ENCODE data around the gene JAG1.

Gene JAG1

GRCh38 chr20:10707068-10707467, 33.3 kb upstream of the JAG1 start:
- H4K20me1 ChIP-seq (ENCODE audit: control insufficient read depth, insufficient read depth, low read depth, low read length): no peaks in the 10 kb centered on the region

GRCh38 chr20:10706460-10706811, 32.6 kb upstream of the JAG1 start:
- Histone ChIP-seq H3K4me3 (ENCODE audit: low read length) (no peak overlapping the region), H3K4me2 (ENCODE audit: low read length) (no peak overlapping the region), H3K79me2 (ENCODE audit: control insufficient read depth, low read length) (no peaks in the 10 kb centered on the region), H3K9me2 (replicated peaks; ENCODE audit: control insufficient read depth, low read length) (no peaks in the 10 kb centered on the region), H3K27ac (ENCODE audit: low read depth, low read length) (no peak overlapping the region), H3K4me1 (ENCODE audit: control insufficient read depth, low read length) (no peaks in the 10 kb centered on the region), H3F3A (ENCODE audit: control insufficient read depth, insufficient read depth) (no peaks in the 10 kb centered on the region), H4K20me1 (ENCODE audit: control insufficient read depth, insufficient read depth, low read depth, low read length) (no peaks in the 10 kb centered on the region), H3K36me3 (ENCODE audit: control insufficient read depth, low read length) (no peaks in the 10 kb centered on the region), H3K9me3 (ENCODE audit: control insufficient read depth, insufficient read depth, low read length) (no peaks in the 10 kb centered on the region), H3K27me3 (ENCODE audit: control insufficient read depth, low read length) (no peaks in the 10 kb centered on the region)
- no peak for TF ChIP-seq EZH2phosphoT487 (IDR thresholded peaks at IDR 0.05; ENCODE audit: borderline replicate concordance, low read length)

More at GRCh38 chr20:10707068-10707467, 33.3 kb upstream of the JAG1 start:
- Histone ChIP-seq H3K27ac (ENCODE audit: low read depth, low read length) (no peak overlapping the region), H3K79me2 (ENCODE audit: control insufficient read depth, low read length) (no peaks in the 10 kb centered on the region), H3K9me2 (replicated peaks; ENCODE audit: control insufficient read depth, low read length) (no peaks in the 10 kb centered on the region), H3K4me3 (ENCODE audit: low read length) (no peak overlapping the region), H3K27me3 (ENCODE audit: control insufficient read depth, low read length) (no peaks in the 10 kb centered on the region), H3K4me2 (ENCODE audit: low read length) (no peak overlapping the region), H3K36me3 (ENCODE audit: control insufficient read depth, low read length) (no peaks in the 10 kb centered on the region), H3F3A (ENCODE audit: control insufficient read depth, insufficient read depth) (no peaks in the 10 kb centered on the region), H3K9me3 (ENCODE audit: control insufficient read depth, insufficient read depth, low read length) (no peaks in the 10 kb centered on the region), H3K4me1 (ENCODE audit: control insufficient read depth, low read length) (no peaks in the 10 kb centered on the region)
- TF ChIP-seq CTCF (IDR thresholded peaks at IDR 0.05; ENCODE audit: low read depth, low read length, poor library complexity, severe bottlenecking) (no peak), EZH2phosphoT487 (IDR thresholded peaks at IDR 0.05; ENCODE audit: borderline replicate concordance, low read length) (no peak)

- Histone ChIP-seq H3K27me3 (ENCODE audit: control insufficient read depth, low read length) (no peaks in the 10 kb centered on the region), H3K36me3 (ENCODE audit: control insufficient read depth, low read length) (no peaks in the 10 kb centered on the region), H3K4me1 (ENCODE audit: control insufficient read depth, low read length) (no peaks in the 10 kb centered on the region), H3K79me2 (ENCODE audit: control insufficient read depth, low read length) (no peaks in the 10 kb centered on the region), H3K4me3 (ENCODE audit: low read length) (no peak overlapping the region), H4K20me1 (ENCODE audit: control insufficient read depth, insufficient read depth, low read depth, low read length) (no peaks in the 10 kb centered on the region), H3K9me2 (replicated peaks; ENCODE audit: control insufficient read depth, low read length) (no peaks in the 10 kb centered on the region), H3K9me3 (ENCODE audit: control insufficient read depth, insufficient read depth, low read length) (no peaks in the 10 kb centered on the region), H3F3A (ENCODE audit: control insufficient read depth, insufficient read depth) (no peaks in the 10 kb centered on the region), H3K27ac (ENCODE audit: low read depth, low read length) (no peak overlapping the region), H3K4me2 (ENCODE audit: low read length) (no peak overlapping the region)
- TF ChIP-seq EZH2phosphoT487 (IDR thresholded peaks at IDR 0.05; ENCODE audit: borderline replicate concordance, low read length) (no peak), CTCF (IDR thresholded peaks at IDR 0.05; ENCODE audit: low read depth, low read length, poor library complexity, severe bottlenecking) (no peak)
Observed at GRCh38 chr20:10705801-10706459, 32.1 kb upstream of the JAG1 start.

- no peaks in the 10 kb centered on the region for H3K79me2 ChIP-seq (ENCODE audit: control insufficient read depth, low read length)
- no peak for TF ChIP-seq CTCF (IDR thresholded peaks at IDR 0.05; ENCODE audit: low read depth, low read length, poor library complexity, severe bottlenecking)
- no peak for TF ChIP-seq EZH2phosphoT487 (IDR thresholded peaks at IDR 0.05; ENCODE audit: borderline replicate concordance, low read length)
- H3K27me3 ChIP-seq (ENCODE audit: control insufficient read depth, low read length): no peaks in the 10 kb centered on the region
- H3K27ac ChIP-seq (ENCODE audit: low read depth, low read length): no peak overlapping the region
- no peaks in the 10 kb centered on the region for H4K20me1 ChIP-seq (ENCODE audit: control insufficient read depth, insufficient read depth, low read depth, low read length)
- no peaks in the 10 kb centered on the region for H3F3A ChIP-seq (ENCODE audit: control insufficient read depth, insufficient read depth)
- no peak overlapping the region for H3K4me3 ChIP-seq (ENCODE audit: low read length)
- no peaks in the 10 kb centered on the region for H3K4me1 ChIP-seq (ENCODE audit: control insufficient read depth, low read length)
- no peaks in the 10 kb centered on the region for H3K9me2 ChIP-seq (replicated peaks; ENCODE audit: control insufficient read depth, low read length)
- no peak overlapping the region for H3K4me2 ChIP-seq (ENCODE audit: low read length)
- no peaks in the 10 kb centered on the region for H3K9me3 ChIP-seq (ENCODE audit: control insufficient read depth, insufficient read depth, low read length)
- no peaks in the 10 kb centered on the region for H3K36me3 ChIP-seq (ENCODE audit: control insufficient read depth, low read length)
Observed at GRCh38 chr20:10701607-10702006, 27.8 kb upstream of the JAG1 start.

All from DOHH2 (cell line).